GM23248 (cell line): Measurements from ENCODE around the gene FGGY. TPM values are rescaled to one million over a fixed set of nuclear protein-coding genes. Genes with fewer than 3 reads are reported as not detected.

Experiments used
- DNase-seq: peaks from one replicate; pipeline ENCODE4 v3.0.0-alpha.2; 2015
- H2AFZ ChIP-seq: fragments of 200-600 bp; sonication (generic); 2 replicates; pipeline ENCODE4 v1.6.1; 2016; ENCODE audit warnings: antibody characterized with exemption
- H3F3A ChIP-seq: fragments of 200-600 bp; sonication (generic); 2 replicates; pipeline ENCODE4 v1.6.1; 2016; ENCODE audit warnings: mild to moderate bottlenecking, antibody characterized with exemption, mixed run types; ENCODE audit not compliant: insufficient read depth
- H3K27ac ChIP-seq: fragments of 200-600 bp; sonication (generic); 2 replicates; pipeline ENCODE4 v1.5.1; 2016; ENCODE audit warnings: mild to moderate bottlenecking
- H3K27me3 ChIP-seq: fragments of 200-600 bp; sonication (generic); replicated peaks from 2 replicates; pipeline ENCODE4 v1.6.1; 2016; ENCODE audit warnings: mild to moderate bottlenecking; ENCODE audit not compliant: insufficient read depth
- H3K36me3 ChIP-seq: fragments of 200-600 bp; sonication (generic); 2 replicates; pipeline ENCODE4 v1.6.1; 2016; ENCODE audit warnings: low read depth, mild to moderate bottlenecking
- H3K4me1 ChIP-seq: fragments of 200-600 bp; sonication (generic); 2 replicates; pipeline ENCODE4 v1.6.1; 2016; ENCODE audit warnings: mild to moderate bottlenecking; ENCODE audit not compliant: insufficient read depth
- H3K4me2 ChIP-seq: fragments of 200-600 bp; sonication (generic); one replicate; pipeline ENCODE4 v1.6.1; 2016; ENCODE audit warnings: mild to moderate bottlenecking; ENCODE audit not compliant: unreplicated experiment
- H3K4me3 ChIP-seq: fragments of 200-600 bp; sonication (generic); 2 replicates; pipeline ENCODE4 v1.5.1; 2016; ENCODE audit warnings: mild to moderate bottlenecking
- H3K79me2 ChIP-seq: fragments of 200-600 bp; sonication (generic); 2 replicates; pipeline ENCODE4 v1.6.1; 2016; ENCODE audit warnings: mild to moderate bottlenecking; ENCODE audit not compliant: insufficient read depth
- H3K9ac ChIP-seq: fragments of 200-600 bp; sonication (generic); 2 replicates; pipeline ENCODE4 v1.6.1; 2016; ENCODE audit warnings: mild to moderate bottlenecking
- H3K9me2 ChIP-seq: fragments of 200-600 bp; sonication (generic); 2 replicates; pipeline ENCODE4 v1.6.1; 2016; ENCODE audit warnings: mixed run types, mild to moderate bottlenecking, moderate library complexity; ENCODE audit not compliant: insufficient read depth
- H3K9me3 ChIP-seq: fragments of 200-600 bp; sonication (generic); one replicate; pipeline ENCODE4 v1.6.1; 2017; ENCODE audit warnings: low read depth
- H4K20me1 ChIP-seq: fragments of 200-600 bp; sonication (generic); 2 replicates; pipeline ENCODE4 v1.6.0; 2016; ENCODE audit not compliant: insufficient read depth
- EZH2 ChIP-seq: fragments of 200-600 bp; sonication (generic); IDR thresholded peaks from 2 replicates; pipeline ENCODE4 v1.6.1; 2018; ENCODE audit warnings: antibody characterized with exemption, mild to moderate bottlenecking; ENCODE audit not compliant: insufficient read depth, poor library complexity, severe bottlenecking
- EZH2phosphoT487 ChIP-seq: fragments of 200-600 bp; sonication (generic); IDR thresholded peaks from 2 replicates; pipeline ENCODE4 v1.6.1; 2018; ENCODE audit warnings: antibody characterized with exemption, moderate library complexity, mild to moderate bottlenecking, low read depth; ENCODE audit not compliant: insufficient read depth
- WGBS, 2 experiments: methylation state at CpG; one replicate each; pipeline ENCODE4 v1.1.6; 2015 to 2017; ENCODE audit warnings: low lambda C conversion rate in 2 of 2, low coverage in 1 of 2; ENCODE audit errors: missing lambda C conversion rate in 2 of 2; 5-methylcytosine and 5-hydroxymethylcytosine counted together
- in situ Hi-C: fragments of 300-500 bp; cut with MboI; formaldehyde crosslinking; loops from 2 replicates; pipeline ENCODE4 v1.15.0; 2020
- polyA plus RNA-seq: library from polyadenylated mRNA; unstranded; fragments of >200 nt; fragmentation: Nextera tagmentation; extraction: Ambion mirVana; gene quantifications from 2 replicates; pipeline ENCODE4 v1.2.1, GENCODE V29; 2016
- total RNA-seq: library from RNA; depleted of rRNA; stranded (reverse); fragments of >200 nt; shearing (Covaris generic); gene quantifications from 2 replicates; pipeline ENCODE4 v1.2.3, GENCODE V29; 2014

Gene FGGY
- total and polyA plus RNA-seq, 2 experiments from 2014 or later, result 12.8 to 16.9 TPM

DNA sequence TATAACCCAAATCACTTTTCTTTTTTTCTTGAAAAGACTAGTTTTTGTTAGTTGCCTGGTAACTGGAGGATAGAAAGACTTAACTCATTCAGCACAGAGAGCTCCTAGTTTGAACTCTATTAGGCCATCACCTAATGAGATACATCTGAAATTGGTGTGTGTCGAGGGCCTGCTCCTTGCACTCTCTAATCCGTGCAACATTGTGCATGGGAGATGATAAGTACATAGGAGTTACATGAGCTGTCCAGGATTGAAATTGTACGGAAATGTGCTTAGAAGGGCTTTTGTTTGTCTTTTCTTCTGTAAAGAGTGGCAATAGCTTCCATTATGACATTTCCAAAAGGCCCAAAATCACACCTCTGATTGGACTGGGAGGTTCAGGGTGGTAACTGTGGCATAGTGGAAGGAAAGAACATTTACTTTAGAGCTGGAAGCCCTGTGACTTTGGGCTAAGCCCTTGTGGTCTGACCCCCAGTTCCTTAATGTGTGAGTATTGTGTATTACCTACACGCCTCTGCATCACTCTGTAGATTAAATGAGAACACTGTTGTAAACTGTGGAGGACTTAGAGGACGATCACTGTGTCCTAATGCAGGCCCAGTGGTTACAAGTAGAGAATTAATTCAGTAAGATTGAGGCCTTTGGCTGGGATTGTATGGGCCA, 71.2 kb downstream of the FGGY start:
- peaks cover 27% of the 10 kb centered on the region for H3K4me1 ChIP-seq
- H2AFZ ChIP-seq, result peak overlapping the region; percentile 35
- H3K9ac ChIP-seq, result peak overlapping the region; percentile 68
- H3K36me3 ChIP-seq, result no peaks in the 10 kb centered on the region
- H3K4me3 ChIP-seq, result 0 out of 2 replicates have a peak overlapping the region, but pooled peaks have one; percentile 17
- H3K27me3 ChIP-seq, result no peaks in the 10 kb centered on the region
- no peaks in the 10 kb centered on the region for H3K9me3 ChIP-seq
- peaks cover 29% of the 10 kb centered on the region for H3F3A ChIP-seq
- no peak for DNase-seq
- peak overlapping the region; percentile 60 for H3K4me2 ChIP-seq
- in situ Hi-C loops, result no loop called here
- 38 to 40% methylated on average over 5 of the region's 5 CpGs for WGBS, 2 experiments
- no peaks in the 10 kb centered on the region; the same call in 1 of the 2 replicates for H3K9me2 ChIP-seq
- no peaks in the 10 kb centered on the region for H4K20me1 ChIP-seq
- peak overlapping the region; percentile 92 for H3K27ac ChIP-seq
- no peaks in the 10 kb centered on the region for H3K79me2 ChIP-seq
- TF ChIP-seq EZH2, result no peak
- no peak for TF ChIP-seq EZH2phosphoT487

DNA sequence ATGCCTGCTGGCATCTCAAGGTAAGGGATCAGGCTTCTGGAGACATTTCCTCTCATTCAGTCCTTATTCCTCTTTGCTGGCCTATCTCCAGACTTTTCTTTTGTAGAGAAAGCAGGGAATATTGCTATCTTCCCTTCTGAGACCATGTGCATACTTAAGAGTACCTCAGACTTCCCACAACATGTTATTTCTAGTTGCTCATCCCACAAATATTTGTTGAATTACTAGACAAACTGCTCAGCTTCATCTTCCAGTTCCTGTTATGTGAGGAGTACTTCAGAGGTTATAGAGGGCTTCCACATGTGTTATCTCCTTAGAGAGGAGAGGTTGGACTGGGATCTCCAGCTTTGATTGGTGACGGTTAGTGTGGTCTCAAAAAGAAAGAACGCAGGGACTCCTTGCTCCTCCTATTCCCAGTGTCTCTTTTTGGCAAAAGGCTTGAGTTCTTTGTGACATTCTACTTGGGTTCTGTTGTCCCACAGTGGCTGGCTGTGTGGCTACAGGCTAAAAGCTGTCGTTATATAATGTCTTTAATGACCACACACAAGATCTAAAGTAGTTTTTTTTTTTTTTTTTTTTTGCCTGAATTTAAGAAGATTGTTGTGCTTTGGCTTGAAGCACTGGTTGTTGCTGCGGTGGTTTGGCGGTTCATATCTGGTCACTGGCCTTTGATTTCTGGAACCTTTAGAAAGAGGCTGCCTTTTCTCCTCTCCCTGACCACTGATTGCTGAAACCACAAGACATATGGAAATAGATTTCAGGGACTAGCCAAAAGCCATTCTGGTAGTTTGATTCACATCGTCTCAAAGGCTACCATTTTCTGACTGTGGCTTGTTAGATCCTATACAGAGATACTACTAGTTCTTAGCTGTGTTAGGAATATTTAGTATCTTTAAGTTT, 78.7 kb downstream of the FGGY start:
- TF ChIP-seq EZH2phosphoT487 (0 out of 2 replicates have a peak, but pooled peaks have one; percentile 25), EZH2 (no peak)
- Histone ChIP-seq H4K20me1 (no peaks in the 10 kb centered on the region), H3K9me2 (no peaks in the 10 kb centered on the region), H3K36me3 (no peaks in the 10 kb centered on the region), H2AFZ (peak overlapping the region; percentile 53), H3F3A (peaks cover 16% of the 10 kb centered on the region), H3K4me3 (peak overlapping the region; percentile 27; the same call in 1 of the 2 replicates), H3K27ac (peak overlapping the region; percentile 83), H3K27me3 (no peaks in the 10 kb centered on the region), H3K4me1 (peaks cover 22% of the 10 kb centered on the region), H3K9ac (peak overlapping the region; percentile 52), H3K79me2 (no peaks in the 10 kb centered on the region), H3K4me2 (peak overlapping the region; percentile 80), H3K9me3 (no peaks in the 10 kb centered on the region)
- WGBS, 2 experiments, result 51 to 52% methylated on average over 6 of the region's 6 CpGs
- in situ Hi-C loops, result no loop called here
- peak; percentile 99 for DNase-seq

DNA sequence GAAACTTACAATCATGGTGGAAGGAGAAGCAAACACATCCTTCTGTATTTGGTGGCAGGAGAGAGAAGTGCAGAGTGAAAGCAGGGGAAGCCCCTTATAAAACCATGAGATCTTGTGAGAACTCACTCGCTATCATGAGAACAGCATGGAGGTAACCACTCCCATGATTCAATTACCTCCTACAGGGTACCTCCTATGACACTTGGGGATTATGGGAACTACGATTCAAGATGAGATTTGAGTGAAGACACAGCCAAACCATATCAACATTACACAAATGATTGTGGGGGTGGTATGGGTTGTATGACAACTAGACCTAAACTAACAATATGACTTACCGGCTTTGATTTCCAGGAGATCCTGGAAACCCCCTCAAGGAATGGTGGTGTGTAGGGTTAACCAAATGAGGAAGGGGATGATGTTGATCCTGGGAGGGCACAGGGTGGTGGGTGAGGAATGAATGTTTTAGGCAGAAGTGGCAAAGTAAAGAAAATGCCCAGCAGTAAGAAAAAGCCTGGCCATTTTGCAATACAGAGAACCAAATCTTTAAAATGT, 80.5 kb downstream of the FGGY start:
- in situ Hi-C loops, result no loop called here
- Histone ChIP-seq H3K9ac (no peak overlapping the region), H3K27ac (no peak overlapping the region), H3K4me1 (peaks cover 22% of the 10 kb centered on the region), H3K9me2 (no peaks in the 10 kb centered on the region), H3K9me3 (no peaks in the 10 kb centered on the region), H4K20me1 (no peaks in the 10 kb centered on the region), H3F3A (peaks cover 16% of the 10 kb centered on the region), H3K79me2 (no peaks in the 10 kb centered on the region), H3K36me3 (no peaks in the 10 kb centered on the region), H3K27me3 (no peaks in the 10 kb centered on the region), H3K4me2 (no peak overlapping the region), H2AFZ (no peak overlapping the region), H3K4me3 (no peak overlapping the region)
- 83 to 84% methylated on average over 3 of the region's 3 CpGs for WGBS, 2 experiments
- TF ChIP-seq EZH2 (no peak), EZH2phosphoT487 (no peak)
- DNase-seq, result no peak

- H3K79me2 ChIP-seq, result no peaks in the 10 kb centered on the region
- WGBS, 2 experiments, result 68 to 70% methylated on average over 7 of the region's 7 CpGs
- H3K9ac ChIP-seq, result no peak overlapping the region
- in situ Hi-C loops, result no loop called here
- H3K4me2 ChIP-seq, result no peak overlapping the region
- no peaks in the 10 kb centered on the region for H3K9me2 ChIP-seq
- no peaks in the 10 kb centered on the region for H3K27me3 ChIP-seq
- no peak overlapping the region for H3K27ac ChIP-seq
- no peak for DNase-seq
- no peaks in the 10 kb centered on the region for H3K9me3 ChIP-seq
- H3K4me1 ChIP-seq, result peaks cover 22% of the 10 kb centered on the region
- no peak for TF ChIP-seq EZH2phosphoT487
- no peak for TF ChIP-seq EZH2
- H2AFZ ChIP-seq, result no peak overlapping the region
- H3K36me3 ChIP-seq, result no peaks in the 10 kb centered on the region
- no peak overlapping the region for H3K4me3 ChIP-seq
- H4K20me1 ChIP-seq, result no peaks in the 10 kb centered on the region
- H3F3A ChIP-seq, result peaks cover 16% of the 10 kb centered on the region
Observed at GRCh38 chr1:59378621-59379370, 81.9 kb downstream of the FGGY start.
